Mucosa of descending colon (tissue), 3 donors: Measurements from ENCODE around the gene SLC25A17. TPM values are rescaled to one million over a fixed set of nuclear protein-coding genes. Genes with fewer than 3 reads are reported as not detected.

Experiments
- ATAC-seq: fragments of 200-7000 bp; cut with Tn5 transposase; one replicate; pipeline ENCODE4 v1.9.1; 2020; ENCODE audit warnings: mild to moderate bottlenecking, moderate library complexity
- DNase-seq, 3 donors: peaks; one replicate each; pipeline ENCODE4 v3.0.0-alpha.2; 2020
- H3K36me3 ChIP-seq: fragments of 200-600 bp; one replicate; pipeline ENCODE4 v1.8.0; 2021; ENCODE audit warnings: low read depth, mild to moderate bottlenecking
- H3K4me1 ChIP-seq: fragments of 200-600 bp; one replicate; pipeline ENCODE4 v1.8.0; 2021; ENCODE audit warnings: low read depth, mild to moderate bottlenecking
- H3K4me3 ChIP-seq: fragments of 200-600 bp; one replicate; pipeline ENCODE4 v1.8.0; 2021; ENCODE audit warnings: mild to moderate bottlenecking
- H3K9me3 ChIP-seq: fragments of 200-600 bp; one replicate; pipeline ENCODE4 v1.8.0; 2021; ENCODE audit warnings: mild to moderate bottlenecking
- intact Hi-C, 2 donors: fragments of 100-400 bp; cut with DNase I in 1 of 2; cut with micrococcal nuclease in 1 of 2; formaldehyde crosslinking; loops; one replicate each; pipeline versions ENCODE4 v1.11.0 to v1.11.1; 2022; cut with DNase I, micrococcal nuclease
- total RNA-seq, 3 donors: library from RNA; stranded (reverse); fragmentation: NEBNext Ultra II Directional in 2 of 3; extraction: Animal tissue kit (Norgen Biotek cat#: 25700) in 2 of 3; gene quantifications; one replicate each; pipeline versions ENCODE4 v1.2.1 to v1.2.4, GENCODE V29; 2021 to 2023
- TF ChIP-seq, protein P1 (sequence below): fragments of 200-600 bp; IDR thresholded peaks from one replicate; pipeline ENCODE4 v1.8.0; 2022; ENCODE audit warnings: antibody characterized with exemption, mild to moderate bottlenecking
- donor health status: DM: no; HTN: no; CAD: no; lungs with moderate emphysema.
- donor health status: DM: no; HTN: no; CAD: no.
- donor health status: DM: no; HTN: yes; CAD: no.

SLC25A17 gene
- total RNA-seq, 3 donors from 2014 or later: 8.7 to 12.1 (median 11.9) TPM

- Histone ChIP-seq H3K4me1 (no peaks in the 10 kb centered on the region), H3K36me3 (no peaks in the 10 kb centered on the region), H3K4me3 (no peak overlapping the region), H3K9me3 (no peaks in the 10 kb centered on the region)
- TF ChIP-seq, protein P1, sequence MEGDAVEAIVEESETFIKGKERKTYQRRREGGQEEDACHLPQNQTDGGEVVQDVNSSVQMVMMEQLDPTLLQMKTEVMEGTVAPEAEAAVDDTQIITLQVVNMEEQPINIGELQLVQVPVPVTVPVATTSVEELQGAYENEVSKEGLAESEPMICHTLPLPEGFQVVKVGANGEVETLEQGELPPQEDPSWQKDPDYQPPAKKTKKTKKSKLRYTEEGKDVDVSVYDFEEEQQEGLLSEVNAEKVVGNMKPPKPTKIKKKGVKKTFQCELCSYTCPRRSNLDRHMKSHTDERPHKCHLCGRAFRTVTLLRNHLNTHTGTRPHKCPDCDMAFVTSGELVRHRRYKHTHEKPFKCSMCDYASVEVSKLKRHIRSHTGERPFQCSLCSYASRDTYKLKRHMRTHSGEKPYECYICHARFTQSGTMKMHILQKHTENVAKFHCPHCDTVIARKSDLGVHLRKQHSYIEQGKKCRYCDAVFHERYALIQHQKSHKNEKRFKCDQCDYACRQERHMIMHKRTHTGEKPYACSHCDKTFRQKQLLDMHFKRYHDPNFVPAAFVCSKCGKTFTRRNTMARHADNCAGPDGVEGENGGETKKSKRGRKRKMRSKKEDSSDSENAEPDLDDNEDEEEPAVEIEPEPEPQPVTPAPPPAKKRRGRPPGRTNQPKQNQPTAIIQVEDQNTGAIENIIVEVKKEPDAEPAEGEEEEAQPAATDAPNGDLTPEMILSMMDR: no peak
- intact Hi-C loops: no loop called here
- no peak for DNase-seq
- no peak for ATAC-seq
These were observed 10.9 kb downstream of the SLC25A17 start for GRCh38 chr22:40808018-40808841.

GRCh38 chr22:40806711-40807110, 12.4 kb downstream of the SLC25A17 start:
- no peak for DNase-seq
- Histone ChIP-seq H3K4me1 (no peaks in the 10 kb centered on the region), H3K9me3 (no peaks in the 10 kb centered on the region), H3K4me3 (no peak overlapping the region), H3K36me3 (no peaks in the 10 kb centered on the region)
- no peak for ATAC-seq
- TF ChIP-seq, protein P1: no peak
- intact Hi-C loops: no loop called here

DNA sequence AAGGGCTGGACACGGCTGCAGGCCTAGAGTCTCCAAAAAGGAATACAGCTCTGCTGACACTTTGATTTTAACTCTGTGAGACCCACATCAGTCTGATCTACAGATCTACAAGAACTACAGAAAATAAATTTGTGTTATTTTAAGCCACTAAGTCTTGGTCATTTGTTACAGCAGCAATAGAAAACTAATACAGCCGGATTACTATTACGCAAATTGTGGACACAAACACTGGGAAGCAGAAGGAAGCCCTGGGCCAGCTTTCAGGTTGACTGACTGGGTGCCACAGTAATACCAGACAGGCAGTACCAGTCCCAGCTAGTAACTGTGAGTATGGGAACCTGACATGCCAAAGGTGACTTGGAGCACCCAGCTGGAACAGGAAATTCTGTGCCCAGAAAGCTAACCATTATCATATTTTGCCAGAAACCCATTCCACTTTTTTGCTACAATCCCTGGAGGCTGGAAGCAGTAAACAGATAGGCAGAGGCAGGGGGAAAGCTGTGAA, 13.4 kb downstream of the SLC25A17 start:
- H3K36me3 ChIP-seq: no peaks in the 10 kb centered on the region
- TF ChIP-seq, protein P1: no peak
- H3K4me3 ChIP-seq: no peak overlapping the region
- ATAC-seq (no peak), DNase-seq (no peak)
- no peaks in the 10 kb centered on the region for H3K4me1 ChIP-seq
- intact Hi-C loops: no loop called here
- no peaks in the 10 kb centered on the region for H3K9me3 ChIP-seq

GRCh38 chr22:40805239-40805638, 13.9 kb downstream of the SLC25A17 start:
- DNase-seq (no peak), ATAC-seq (no peak)

GRCh38 chr22:40803321-40803720, 15.8 kb downstream of the SLC25A17 start:
- no peaks in the 10 kb centered on the region for H3K9me3 ChIP-seq
- ATAC-seq: no peak
- intact Hi-C loops: no loop called here
- H3K36me3 ChIP-seq: no peaks in the 10 kb centered on the region
- no peaks in the 10 kb centered on the region for H3K4me1 ChIP-seq
- TF ChIP-seq, protein P1: no peak
- no peak for DNase-seq
- H3K4me3 ChIP-seq: no peak overlapping the region

More at GRCh38 chr22:40805239-40805638, 13.9 kb downstream of the SLC25A17 start:
- TF ChIP-seq, protein P1: no peak
- no peaks in the 10 kb centered on the region for H3K4me1 ChIP-seq
- no peaks in the 10 kb centered on the region for H3K36me3 ChIP-seq
- intact Hi-C loops: no loop called here
- no peak overlapping the region for H3K4me3 ChIP-seq
- no peaks in the 10 kb centered on the region for H3K9me3 ChIP-seq
